AG08395 (cell line): ENCODE measurements around the gene RBCK1.
A peak's percentile ranks its signal among the peaks of the same experiment; 100 is the strongest.
"Not testable (repeated sequence)": the region's sequence is repeated elsewhere in the genome, so short reads cannot be mapped to it uniquely, and the experiment has no call there.

Experiments
- DNase-seq: peaks from one replicate; pipeline ENCODE4 v3.0.0; 2012; ENCODE audit warnings: mixed read lengths, low spot score

Gene RBCK1

DNA sequence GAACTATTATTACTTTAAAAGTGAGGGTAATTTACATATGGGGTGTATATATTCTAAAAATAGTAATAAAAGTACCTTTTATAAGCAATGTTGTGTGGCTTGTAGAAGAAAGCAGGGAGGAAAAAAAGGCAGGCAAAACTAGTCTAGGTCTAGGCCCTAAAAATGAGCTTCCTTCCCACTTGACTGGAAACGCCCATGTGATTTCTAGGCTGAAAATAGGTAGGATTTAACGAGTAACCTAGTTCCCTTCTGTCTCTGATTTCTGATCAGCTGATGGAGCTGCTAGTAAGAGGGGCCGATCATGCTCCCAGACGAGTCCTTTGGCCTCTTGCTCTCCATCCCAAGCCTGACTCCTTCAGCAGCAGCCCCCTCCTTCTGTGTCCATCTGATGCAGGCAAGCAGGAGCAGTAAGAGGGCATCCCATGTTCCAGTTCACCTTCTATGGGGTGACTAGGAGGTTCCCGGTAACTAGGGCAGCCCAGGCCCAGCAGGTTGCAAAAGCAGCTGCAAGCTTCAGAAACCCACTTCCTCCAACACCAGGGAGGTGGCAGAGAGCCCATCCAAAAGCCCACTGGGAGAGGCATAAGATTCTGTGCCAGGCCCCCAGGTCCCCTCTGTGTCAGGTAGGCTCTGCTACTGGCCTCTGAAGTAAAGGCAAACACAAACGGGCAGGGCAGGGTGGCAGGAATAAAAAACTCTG is 29.8 kb downstream of the RBCK1 start:
- DNase-seq = no peak

DNA sequence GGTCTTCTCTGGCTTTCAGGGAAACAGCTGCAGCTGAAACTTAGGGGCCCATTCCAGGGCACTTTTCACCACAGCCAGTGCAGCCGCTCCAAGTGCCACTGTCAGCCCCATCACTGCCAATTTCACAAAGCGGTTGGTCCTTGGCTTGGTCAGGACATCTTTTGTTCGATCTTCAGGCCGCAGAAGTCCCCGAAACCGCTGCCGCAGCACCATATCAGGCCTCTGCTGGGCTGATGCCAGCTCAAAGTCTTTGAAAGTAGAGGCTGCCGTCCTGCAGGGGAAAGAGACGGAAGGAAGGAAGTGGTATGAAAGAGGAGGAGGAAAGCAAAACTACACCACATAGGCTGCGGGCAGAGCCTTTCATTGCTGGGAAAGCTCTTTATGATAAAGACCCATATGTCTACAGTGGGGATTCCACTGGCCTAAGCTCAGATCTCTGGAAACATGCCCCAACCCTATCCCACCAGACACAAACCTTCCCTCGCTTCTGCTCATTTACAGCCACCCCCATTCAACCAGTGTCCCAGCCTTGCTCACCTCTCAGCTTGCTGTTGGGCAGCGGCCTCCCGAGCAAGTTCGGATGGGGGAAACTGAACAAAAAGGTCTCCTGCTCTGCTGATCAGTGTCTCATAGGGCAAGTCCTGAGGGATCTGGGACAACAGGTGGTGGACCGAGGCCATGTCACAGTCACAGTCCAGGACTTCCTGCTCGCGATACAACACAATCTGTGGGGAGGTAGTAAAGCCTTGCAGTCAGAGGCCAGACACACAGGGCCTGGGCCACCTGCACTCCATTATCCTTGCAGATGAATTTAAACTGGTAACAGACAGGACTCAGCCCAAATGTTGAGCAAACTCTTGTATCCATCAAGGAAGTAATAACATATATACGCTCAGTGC is 30.7 kb downstream of the RBCK1 start:
- no peak for DNase-seq

DNA sequence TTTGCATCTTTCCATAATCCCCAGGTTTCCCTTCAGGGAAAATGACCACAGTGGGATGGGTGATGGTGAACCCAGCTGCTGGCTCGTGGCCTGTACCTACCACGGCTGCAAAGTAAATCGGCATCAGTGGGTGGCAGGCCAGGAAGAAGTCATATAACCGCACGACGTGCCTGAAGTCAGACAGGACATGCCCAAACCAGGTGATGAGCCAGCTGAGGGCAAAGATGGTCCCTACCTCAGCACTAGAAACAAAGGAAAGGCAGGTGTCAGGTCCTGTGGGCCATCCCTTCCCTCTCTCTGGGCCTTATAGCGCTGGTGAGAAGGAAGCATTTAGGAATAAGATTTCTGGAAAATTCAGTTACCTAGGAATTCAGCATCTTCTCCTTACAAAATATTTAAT is 32.0 kb downstream of the RBCK1 start:
- DNase-seq = no peak

DNA sequence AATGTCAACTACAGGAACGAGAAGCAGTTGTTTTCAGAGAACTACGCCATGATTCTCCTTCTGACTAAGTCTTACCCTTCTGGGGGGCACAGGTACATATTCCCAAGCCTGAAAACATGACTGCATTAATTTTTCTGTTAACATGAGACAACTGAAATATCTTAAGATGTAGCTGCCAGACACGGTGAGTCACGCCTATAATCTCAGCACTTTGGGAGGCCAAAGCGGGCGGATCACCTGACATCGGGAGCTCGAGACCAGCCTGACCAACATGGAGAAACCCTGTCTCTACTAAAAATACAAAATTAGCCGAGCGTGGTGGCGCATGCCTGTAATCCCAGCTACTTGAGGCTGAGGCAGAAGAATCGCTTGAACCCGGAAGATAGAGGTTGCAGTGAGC is 32.5 kb downstream of the RBCK1 start:
- DNase-seq = no peak

DNA sequence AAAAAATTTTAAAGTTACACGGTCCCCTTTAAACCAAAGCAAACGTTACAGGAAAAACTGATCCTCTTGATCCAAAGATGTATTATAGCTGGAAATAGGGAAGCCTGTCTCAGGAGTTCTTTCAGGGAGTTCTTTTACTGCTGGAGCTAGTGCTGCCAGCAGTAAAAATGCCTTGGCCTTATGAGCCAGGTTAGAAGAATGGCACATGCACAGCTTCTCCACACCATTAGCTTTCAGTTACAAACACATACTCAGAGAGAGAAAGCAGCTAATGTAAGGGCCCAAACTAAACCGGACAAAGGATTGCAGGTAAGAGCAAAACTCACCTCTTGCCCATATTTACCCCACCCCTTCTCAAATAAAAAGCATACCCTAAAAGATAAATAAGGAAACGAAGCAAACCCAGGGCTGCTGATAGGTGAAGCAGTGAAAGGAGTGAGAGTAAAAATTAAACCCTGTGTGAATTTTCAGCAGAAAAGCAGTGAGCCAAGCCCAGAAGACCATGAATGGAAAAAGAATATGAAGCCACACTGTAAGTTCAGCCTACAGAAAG is 35.2 kb downstream of the RBCK1 start:
- DNase-seq = no peak

DNA sequence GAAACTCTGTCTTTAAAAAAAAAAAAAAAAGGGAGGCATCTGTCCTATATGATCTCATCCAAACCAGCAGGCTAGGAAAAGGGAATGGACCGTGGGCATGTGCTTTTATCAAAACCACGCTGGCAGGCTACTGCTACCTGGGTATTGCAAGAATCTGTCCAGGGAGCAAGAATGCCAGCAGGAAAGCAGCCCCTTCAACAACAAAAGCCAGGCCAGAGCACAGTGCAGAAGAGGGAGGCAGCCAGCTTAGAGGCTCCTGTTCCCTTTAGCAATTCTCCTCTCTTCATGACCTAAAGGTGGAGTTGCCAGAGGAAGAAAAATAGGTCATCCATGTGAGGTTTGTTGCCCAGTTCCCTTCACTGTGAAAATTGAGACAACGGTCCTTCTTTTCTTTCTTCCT is 36.0 kb downstream of the RBCK1 start:
- DNase-seq = no peak

DNA sequence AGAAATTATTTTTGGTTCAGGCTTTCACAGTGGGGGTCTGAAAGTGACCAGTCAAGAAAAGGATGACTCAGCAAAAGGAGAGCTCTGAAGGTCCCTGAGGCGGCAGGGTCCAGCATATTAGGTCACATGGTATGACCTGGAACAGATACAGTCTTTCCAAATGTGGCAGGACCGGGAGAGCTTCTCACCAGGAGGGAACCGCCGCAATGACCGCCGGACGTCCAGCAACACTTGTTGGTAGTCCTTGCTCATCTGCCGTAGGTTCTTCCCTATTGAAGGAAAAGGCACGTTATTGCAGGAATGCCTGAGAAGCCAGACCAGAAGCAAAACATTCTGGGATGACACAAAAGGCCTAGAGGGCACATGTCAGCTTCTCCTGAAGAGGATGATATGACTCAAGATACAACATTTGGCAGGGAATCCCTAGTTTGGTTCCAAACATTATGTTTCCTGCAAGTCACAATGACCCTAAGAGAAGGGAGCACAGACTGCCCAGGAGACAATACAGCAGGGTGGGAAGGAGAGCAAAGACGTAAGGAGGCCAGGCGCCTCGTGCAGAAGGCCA is 36.8 kb downstream of the RBCK1 start:
- DNase-seq = peak; percentile 82

DNA sequence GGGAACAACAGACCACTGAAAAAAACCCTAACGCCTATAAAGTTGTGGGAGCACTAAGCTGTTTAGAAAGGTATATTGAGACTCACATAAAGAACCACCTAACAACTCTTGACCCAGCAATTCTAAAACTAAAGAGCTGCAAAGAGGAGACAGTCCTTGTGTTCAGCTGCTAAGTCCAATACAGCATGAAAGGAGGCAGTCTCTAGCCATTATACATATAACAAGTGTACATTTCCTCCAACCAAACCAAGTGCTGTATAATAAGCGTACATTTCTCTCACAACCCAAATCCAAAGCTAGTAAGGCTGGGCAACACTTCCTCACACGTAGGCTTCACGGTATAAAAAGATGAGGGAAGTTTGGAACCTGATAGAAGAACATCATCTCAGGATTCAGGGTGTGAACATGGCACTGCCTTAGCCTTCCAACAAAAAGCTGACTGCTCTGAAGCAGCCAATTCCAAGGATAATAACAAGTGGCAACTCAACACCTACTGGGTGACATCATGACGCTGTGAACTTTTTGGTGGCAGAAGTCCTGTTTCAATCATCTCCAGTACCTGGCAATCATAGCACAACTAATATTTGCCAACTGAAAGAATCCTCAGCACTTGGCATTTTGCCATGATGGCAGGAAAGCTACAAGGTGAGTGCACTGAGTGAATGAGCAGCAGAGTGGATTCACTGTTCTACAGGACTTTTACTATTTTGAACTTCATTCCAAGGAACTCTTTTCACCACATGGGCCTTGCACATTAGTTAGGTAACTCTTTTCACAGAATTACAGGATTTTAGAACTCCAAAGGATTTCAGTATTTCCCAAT is 37.6 kb downstream of the RBCK1 start:
- no peak for DNase-seq

DNA sequence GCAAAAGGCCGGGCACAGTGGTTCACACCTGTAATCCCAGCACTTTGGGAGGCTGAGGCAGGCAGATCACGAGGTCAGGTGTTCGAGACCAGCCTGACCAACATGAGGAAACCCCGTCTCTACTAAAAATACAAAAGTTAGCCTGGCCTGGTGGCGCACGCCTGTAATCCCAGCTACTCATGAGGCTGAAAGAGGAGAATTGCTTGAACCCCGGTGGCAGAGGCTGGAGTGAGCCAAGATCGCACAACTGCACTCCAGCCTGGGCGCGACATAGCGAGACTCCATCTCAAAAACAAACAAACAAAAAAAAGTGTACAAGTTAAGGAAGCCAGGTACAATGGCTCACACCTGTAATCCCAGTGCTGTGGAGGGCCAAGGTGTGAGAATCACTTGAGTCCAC is 43.9 kb downstream of the RBCK1 start:
- DNase-seq = not testable (repeated sequence)

DNA sequence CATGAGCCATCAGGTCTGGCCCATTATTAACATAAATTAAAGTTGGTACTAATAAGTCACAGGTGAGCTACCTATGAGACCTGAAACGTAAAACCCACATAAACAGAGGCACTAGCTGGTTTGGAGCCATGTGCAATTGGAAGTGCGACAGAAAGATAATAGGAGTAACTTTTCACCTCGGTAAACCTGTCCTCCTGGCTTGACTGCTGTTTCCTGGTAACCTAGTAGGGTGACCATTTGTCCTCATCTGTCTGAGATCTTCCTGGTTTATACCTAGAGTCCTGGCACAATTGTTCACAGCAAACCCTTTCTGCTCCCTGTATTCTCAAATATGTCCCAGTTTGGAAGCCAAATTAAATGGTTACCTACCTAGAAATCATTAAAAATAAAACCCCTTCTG is 46.9 kb downstream of the RBCK1 start:
- no peak for DNase-seq

DNA sequence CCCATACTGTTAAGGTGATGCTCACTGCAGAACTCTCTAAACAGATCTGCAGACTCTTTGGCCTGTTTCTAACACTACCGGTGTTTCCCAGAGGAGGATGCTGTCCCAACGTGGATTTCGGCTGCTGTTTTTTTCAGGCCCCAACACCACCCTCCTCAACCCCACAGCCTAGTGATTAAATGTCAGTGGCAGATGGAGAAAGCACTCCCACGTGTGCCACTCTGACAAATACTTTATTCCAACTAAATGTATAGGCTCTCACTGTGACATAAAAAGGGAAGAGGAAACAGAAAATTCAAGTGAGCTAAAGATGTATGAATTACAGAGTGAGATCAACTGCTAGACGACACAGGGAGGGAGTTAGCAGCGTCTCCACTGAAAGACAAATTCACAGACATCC is 50.7 kb downstream of the RBCK1 start:
- no peak for DNase-seq

DNA sequence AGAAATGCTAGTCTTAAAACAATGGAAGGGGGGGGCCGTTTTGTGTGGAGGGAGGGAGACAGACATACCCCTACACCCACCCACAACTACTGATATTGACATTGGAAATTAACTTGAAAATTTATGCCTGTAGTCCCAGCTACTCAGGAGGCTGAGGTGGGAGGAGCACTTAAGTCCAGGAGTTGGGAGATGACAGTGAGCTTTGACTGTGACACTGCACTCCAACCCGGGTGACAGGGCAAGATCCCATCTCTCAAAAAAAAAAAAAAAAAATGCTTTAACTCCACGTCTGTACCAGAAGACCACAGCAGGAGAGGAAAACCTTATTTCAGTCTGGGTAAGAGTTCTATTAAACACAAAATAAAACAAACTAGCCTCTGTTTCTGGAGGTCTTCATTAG is 52.1 kb downstream of the RBCK1 start:
- no peak for DNase-seq

DNA sequence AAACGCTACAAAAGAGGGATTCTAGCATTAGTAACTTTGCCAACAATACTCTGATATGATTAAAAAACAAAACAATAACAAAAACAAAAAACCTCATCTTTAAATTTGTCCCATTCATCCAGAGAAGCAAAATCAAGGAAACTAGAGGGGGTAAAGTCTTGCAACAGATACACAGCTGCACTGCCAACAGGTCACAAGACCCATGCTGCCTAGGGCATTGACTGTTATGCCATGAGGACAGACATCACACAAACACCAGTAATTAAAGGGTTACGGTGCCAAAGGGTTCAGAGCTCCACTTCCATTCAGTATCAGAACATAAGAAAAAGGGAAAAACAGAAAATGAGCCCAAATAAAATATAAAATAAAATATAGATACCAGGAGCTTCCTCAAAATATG is 52.6 kb downstream of the RBCK1 start:
- DNase-seq = peak; percentile 52

DNA sequence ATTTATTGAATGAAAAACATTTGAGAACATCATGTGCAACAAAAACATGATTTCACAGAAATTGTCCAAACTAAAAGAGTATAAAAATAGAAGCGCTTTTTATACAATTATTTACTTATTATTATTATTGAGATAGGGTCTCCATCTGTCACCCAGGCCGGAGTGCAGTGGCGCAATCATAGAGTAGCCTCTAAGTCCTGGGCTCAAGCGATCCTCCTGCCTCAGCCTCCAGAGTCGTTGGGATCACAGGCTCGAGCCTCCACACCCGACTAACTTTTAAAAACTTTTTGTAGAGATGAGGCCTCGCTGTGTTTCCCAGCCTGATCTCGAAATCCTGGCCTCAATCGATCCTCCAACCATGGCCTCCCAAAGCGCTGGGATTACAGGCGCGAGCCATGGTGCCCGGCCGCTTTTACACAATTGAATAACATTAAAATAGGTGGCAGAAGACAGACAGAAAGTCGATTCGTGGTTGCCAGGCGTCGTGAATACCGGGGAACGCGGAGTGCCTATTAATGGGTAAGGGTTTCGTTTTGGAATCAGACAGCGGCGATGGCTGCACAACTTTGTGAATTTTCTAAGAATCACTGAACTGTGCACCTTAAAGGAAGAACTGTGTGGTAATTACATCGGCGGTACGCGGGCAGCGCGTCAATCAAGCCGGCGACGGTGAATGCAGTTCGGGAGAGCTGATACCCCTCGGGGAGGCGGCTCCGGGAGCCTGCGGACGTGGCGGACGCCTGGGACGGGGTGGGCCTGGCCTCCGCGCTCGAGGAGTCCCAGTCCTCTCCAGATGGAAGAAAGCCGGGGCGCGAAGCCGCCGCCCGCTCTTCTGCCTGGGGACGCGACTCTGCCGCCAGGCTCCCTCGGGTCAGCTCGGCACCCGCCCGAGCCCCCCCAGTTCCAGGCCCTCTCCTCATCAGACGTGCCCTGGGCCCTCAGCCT is 53.4 kb downstream of the RBCK1 start:
- DNase-seq = peak; percentile 65

DNA sequence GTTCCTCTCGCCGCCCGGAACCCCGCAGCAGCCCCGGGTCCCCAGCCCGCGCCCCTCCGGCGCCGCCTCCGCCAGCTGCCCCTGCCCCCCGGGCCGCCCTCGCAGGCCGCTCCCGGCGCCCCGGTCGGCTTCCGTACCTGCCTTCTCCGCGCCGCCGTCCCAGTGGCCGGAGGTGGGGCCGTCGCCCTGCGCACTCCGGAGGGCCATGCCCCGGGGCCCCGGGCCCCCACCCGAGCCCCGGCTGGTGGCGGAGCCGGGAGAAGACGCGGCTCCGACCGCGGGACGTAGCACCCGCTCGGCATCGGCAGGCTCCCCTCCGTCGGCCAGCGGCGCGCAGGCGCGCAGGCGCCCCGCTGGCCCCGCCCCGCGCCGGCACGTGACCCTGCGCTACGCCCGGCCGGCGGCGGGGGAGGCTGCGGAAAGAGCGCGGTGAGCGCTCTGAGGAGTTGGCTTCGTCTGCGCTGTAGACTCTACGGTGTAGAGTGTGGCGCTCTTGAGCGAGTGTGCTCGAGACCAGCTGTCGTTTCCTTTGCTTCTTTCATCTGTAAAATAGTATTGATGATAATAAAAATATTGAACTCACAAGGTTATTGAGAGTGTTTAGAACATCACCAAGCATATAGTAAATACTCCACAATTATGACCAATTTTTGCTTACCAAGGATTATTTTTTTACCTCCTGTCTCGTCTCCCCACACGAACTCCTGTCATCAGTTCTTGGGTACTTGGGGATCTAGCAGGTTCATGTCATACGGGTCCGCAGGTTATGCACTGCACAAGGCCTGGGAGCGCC is 54.3 kb downstream of the RBCK1 start, which contains the start of gene TBC1D20:
TSS of gene TBC1D20 (minus strand) at position 335 of the 793 bp plus-strand sequence. CDS start at position 207, 128 bp downstream.
- peak; percentile 95 for DNase-seq

DNA sequence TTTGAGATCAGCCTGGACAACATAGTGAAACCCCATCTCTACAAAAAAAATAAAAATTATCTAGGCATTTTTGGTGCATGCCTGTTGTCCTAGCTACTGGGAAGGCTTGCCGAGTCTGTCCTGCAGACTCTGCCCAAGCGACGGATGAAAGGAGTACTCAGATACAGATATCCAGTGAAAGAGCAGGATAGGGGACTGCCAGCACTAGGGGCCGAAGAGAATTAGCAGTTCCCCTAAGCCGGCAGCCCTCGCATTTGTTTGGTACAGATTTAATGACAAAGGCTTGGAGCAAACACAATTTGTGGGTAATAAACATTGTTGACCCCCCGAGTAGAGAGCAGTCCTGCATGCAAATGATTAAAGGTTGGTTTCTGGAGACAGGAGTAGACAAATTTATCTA is 59.7 kb downstream of the RBCK1 start:
- no peak for DNase-seq

DNA sequence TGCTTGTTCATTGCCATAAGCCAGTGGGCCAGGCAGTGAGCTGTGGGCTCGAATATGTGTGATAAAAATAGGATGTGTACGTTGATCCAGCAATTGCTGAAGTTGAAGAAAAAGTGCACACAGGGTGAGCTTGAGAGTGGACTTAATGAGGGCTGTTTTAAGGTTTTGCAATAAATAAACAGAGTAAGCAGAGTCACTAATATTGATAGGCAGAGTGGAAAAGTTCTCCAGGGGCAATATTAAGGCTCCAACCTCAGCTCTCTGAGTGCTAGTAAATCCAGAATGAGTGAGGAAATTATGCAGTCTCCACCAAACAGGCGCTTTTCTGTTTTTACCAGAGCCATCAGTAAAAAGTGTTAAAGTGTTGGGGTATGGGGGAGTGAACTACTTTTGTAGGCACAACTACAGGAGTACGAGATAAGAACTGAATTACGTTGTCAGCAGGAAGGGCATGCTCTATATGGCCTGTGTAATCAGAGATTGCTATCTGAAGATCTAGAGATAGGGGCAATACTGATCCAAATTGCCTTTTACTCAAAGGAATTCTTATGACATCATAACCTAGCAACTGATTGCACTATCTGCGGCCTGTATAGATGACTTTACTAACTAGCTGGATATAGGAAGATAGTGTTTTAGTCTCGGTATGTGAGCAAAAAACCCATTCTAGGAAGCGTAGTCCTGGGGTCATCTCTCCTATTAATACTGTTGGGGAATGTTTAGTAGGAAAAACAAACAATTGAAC is 61.8 kb downstream of the RBCK1 start:
- no peak for DNase-seq

DNA sequence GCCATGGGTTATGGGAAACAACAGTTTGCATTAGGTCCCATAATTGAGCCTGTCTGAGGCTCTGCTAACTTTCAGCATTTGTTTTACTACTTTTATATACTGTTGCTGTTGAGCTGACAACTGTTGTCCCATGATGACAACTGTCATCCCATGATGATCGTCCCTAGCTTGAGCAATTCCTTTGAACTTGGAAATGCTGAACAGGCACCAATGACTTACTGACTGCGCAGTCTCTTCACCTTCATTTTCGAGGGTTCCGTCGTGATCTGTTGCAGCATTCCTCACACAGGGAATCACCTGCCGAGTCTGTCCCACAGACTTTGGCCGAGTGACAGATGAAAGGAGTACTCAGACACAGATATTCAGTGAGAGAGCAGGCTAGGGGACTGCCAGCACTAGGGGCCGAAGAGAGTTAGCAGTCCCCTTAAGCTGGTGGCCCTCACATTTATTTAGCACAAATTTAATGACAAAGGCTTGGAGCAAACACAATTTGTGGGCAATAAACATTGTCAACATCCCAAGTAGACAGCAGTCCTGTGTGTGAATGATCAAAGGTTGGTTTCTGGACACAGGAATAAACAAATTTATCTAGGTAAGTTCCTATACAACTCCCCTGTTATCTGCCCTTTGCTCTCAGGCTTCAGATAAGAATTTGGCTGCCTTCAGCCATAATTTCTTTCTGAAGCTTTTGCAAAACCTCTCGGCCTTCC is 64.2 kb downstream of the RBCK1 start:
- no peak for DNase-seq
